ENCODE results near the gene MVK. TPM values are rescaled to one million over a fixed set of nuclear protein-coding genes. Genes with fewer than 3 reads are reported as not detected.

Gene MVK
- total and polyA plus RNA-seq, 8 donors, result 1.2 to 22.8 (median 13.8) TPM

- intact Hi-C loops (cut with DNase I; ENCODE audit: low total_unique reads), result no loop called here
- no peak for DNase-seq
- no peak overlapping the region for H3K27ac ChIP-seq
- 80 to 95% (median 92%) methylated on average over 23 to 30 of the region's 30 CpGs for WGBS, 5 donors
- H3K27me3 ChIP-seq, result no peaks in the 10 kb centered on the region
- TF ChIP-seq POLR2AphosphoS5 (IDR thresholded peaks at IDR 0.05) (no peak), POLR2A (IDR thresholded peaks at IDR 0.05) (no peak), EP300 (IDR thresholded peaks at IDR 0.05) (no peak), CTCF (IDR thresholded peaks at IDR 0.05) (no peak)
- H3K4me3 ChIP-seq, result no peak overlapping the region
- no peaks in the 10 kb centered on the region for H3K9me3 ChIP-seq
- peaks cover 12 to 99% (median 89%) of the 10 kb centered on the region in 4 donors for H3K36me3 ChIP-seq
- H3K4me1 ChIP-seq, result no peaks in the 10 kb centered on the region
Observed at GRCh38 chr12:109563291-109564284, 10.0 kb upstream of the MVK start.

GRCh38 chr12:109566424-109566823 lies 7.2 kb upstream of the MVK start:
- WGBS, 5 donors, result 82 to 96% (median 88%) methylated on average over 7 to 8 of the region's 8 CpGs
- H3K4me3 ChIP-seq, result no peak overlapping the region
- DNase-seq, result no peak
- TF ChIP-seq EP300 (IDR thresholded peaks at IDR 0.05) (no peak), CTCF (IDR thresholded peaks at IDR 0.05) (no peak)
- intact Hi-C loops (cut with DNase I; ENCODE audit: low total_unique reads), result no loop called here
- H3K4me1 ChIP-seq, result peaks cover 0 to under 1% (median 0%) of the 10 kb centered on the region in 4 donors
- H3K27ac ChIP-seq, result no peak overlapping the region
- peaks cover 12 to 100% (median 89%) of the 10 kb centered on the region in 4 donors for H3K36me3 ChIP-seq
- H3K27me3 ChIP-seq, result no peaks in the 10 kb centered on the region
- H3K9me3 ChIP-seq, result no peaks in the 10 kb centered on the region

- intact Hi-C loops (cut with DNase I; ENCODE audit: low total_unique reads), result no loop called here
- Histone ChIP-seq H3K4me3 (no peak overlapping the region), H3K27ac (no peak overlapping the region), H3K9me3 (no peaks in the 10 kb centered on the region), H3K4me1 (peaks cover 0 to 6% (median under 1%) of the 10 kb centered on the region in 4 donors), H3K36me3 (peaks cover 12 to 95% (median 80%) of the 10 kb centered on the region in 4 donors), H3K27me3 (no peaks in the 10 kb centered on the region)
- no peak for TF ChIP-seq POLR2A (IDR thresholded peaks at IDR 0.05)
- TF ChIP-seq EP300 (IDR thresholded peaks at IDR 0.05), result no peak
- no peak for TF ChIP-seq CTCF (IDR thresholded peaks at IDR 0.05)
- TF ChIP-seq POLR2AphosphoS5 (IDR thresholded peaks at IDR 0.05), result no peak
- 74 to 85% (median 82%) methylated on average over 9 to 10 of the region's 10 CpGs for WGBS, 5 donors
- no peak for DNase-seq
Observed at GRCh38 chr12:109567296-109567695, 6.3 kb upstream of the MVK start.

- peaks cover 12 to 89% (median 74%) of the 10 kb centered on the region in 4 donors for H3K36me3 ChIP-seq
- 82 to 93% (median 91%) methylated on average over 3 of the region's 3 CpGs for WGBS, 5 donors
Observed at GRCh38 chr12:109567967-109568366, 5.6 kb upstream of the MVK start.

More at GRCh38 chr12:109567967-109568366, 5.6 kb upstream of the MVK start:
- no peak for DNase-seq
- H3K4me1 ChIP-seq, result peaks cover 0 to 12% (median 7%) of the 10 kb centered on the region in 4 donors
- H3K27ac ChIP-seq, result no peak overlapping the region
- H3K4me3 ChIP-seq, result no peak overlapping the region
- intact Hi-C loops (cut with DNase I; ENCODE audit: low total_unique reads), result no loop called here
- TF ChIP-seq POLR2A (IDR thresholded peaks at IDR 0.05), result no peak
- no peak for TF ChIP-seq EP300 (IDR thresholded peaks at IDR 0.05)
- TF ChIP-seq POLR2AphosphoS5 (IDR thresholded peaks at IDR 0.05), result no peak
- TF ChIP-seq CTCF (IDR thresholded peaks at IDR 0.05), result no peak
- H3K9me3 ChIP-seq, result no peaks in the 10 kb centered on the region
- H3K27me3 ChIP-seq, result no peaks in the 10 kb centered on the region

Measured in stomach (tissue), 9 donors.